ENCODE results near the gene RFESD. TPM values are rescaled to one million over a fixed set of nuclear protein-coding genes. Genes with fewer than 3 reads are reported as not detected.

The RFESD gene
- polyA plus RNA-seq (ENCODE audit: insufficient read depth in 1 of 5, insufficient read length in 5 of 5, low replicate concordance in 1 of 5): 1 to 10 TPM; 3.4 to 9.7 (median 4.6) TPM
- long read RNA-seq, donor 1, partial matches to known transcripts: 0 of 3 reads
- long read RNA-seq, donor 1, other reads (novel, unspliced or antisense): 0 of 3 reads
- long read RNA-seq, donor 2, partial matches to known transcripts: 0 of 3 reads
- long read RNA-seq, donor 2, other reads (novel, unspliced or antisense): 0 of 3 reads
- long read RNA-seq, donor 3, partial matches to known transcripts: 0 of 2 reads
- long read RNA-seq, donor 3, other reads (novel, unspliced or antisense): 0 of 2 reads
- long read RNA-seq, donor 4, partial matches to known transcripts: 0 of 2 reads
- long read RNA-seq, donor 4, other reads (novel, unspliced or antisense): 0 of 2 reads
- long read RNA-seq, donor 5: 0 reads
- long read RNA-seq, donor 6, partial matches to known transcripts: 0 of 3 reads
- long read RNA-seq, donor 6, other reads (novel, unspliced or antisense): 0 of 3 reads
- long read RNA-seq, donor 7: 0 reads
- long read RNA-seq, donor 8, partial matches to known transcripts: 0 of 1 reads
- long read RNA-seq, donor 8, other reads (novel, unspliced or antisense): 0 of 1 reads

DNA sequence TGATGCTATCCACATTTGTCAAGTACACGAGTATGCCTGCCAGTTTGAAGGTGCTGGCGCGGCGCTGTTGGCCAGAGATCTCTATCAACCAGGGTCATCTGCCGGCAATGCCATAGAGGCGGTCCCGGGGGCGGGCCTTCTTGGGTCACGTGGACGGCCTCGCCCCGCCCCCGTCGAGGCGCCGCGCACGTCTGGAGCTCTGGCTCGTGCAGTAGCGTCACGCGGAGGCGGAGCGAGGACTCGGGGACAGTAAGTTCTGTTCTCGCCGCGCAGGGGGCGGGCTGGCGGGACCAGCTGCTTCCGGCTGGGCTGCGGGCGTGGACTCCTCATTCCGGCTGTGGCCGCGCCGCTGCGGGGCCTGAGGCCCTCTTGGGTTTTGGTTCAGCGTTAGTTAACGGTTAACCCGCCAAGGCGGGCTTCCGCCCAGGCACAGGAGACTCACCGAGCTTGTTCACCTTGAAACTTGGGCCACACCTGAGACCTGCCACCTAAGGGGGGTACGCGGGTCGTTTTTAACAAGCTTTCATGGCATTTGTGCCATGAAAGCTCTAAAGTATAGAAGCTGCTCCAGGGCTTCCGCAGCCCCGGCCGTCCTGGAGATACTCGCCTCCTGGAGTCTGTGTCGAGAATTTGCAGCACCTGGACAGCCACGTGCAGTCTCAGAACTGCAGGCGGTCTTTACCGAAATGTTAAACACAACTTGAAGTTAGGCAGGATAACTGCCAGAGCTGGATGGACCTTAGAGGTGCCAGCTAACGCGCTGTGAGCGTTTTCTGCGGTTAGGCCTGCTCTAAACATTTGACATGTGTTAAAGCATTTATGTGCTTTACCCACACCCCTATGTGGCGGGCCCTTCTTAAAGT lies at the start of gene RFESD:
Gene RFESD (plus strand): TSS at position 209 of the 863 bp plus-strand sequence. CDS start 5,495 bp downstream, outside the sequence.
- DNase-seq: peak; percentile 94

- no peak for DNase-seq
These were observed 47.3 kb upstream of the RFESD start for GRCh38 chr5:95599252-95599651.

DNA sequence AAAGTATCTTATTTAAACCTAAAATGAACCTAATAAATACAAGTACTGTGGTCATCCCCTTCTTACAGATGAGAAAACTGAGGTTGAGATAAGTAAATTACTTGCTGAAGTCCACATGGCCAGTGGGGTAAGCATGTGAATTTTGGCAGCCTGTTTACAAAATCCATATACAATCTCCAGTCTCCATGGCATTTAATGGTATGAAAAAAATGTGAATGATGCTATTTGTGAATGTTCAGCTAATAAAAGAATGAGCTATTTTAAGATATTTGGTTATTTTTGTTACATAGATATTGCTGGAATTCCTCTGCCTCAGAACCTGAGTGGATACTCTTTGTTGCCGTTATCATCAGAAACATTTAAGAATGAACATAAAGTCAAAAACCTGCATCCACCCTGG lies 46.0 kb upstream of the RFESD start:
- no peak for DNase-seq

GRCh38 chr5:95605786-95606185 lies 40.8 kb upstream of the RFESD start:
- DNase-seq: no peak

GRCh38 chr5:95606419-95606818 lies 40.2 kb upstream of the RFESD start:
- no peak for DNase-seq

GRCh38 chr5:95609711-95610110 lies 36.9 kb upstream of the RFESD start:
- DNase-seq: no peak

- DNase-seq: no peak
These were observed 36.0 kb upstream of the RFESD start for GRCh38 chr5:95610546-95610945.

DNA sequence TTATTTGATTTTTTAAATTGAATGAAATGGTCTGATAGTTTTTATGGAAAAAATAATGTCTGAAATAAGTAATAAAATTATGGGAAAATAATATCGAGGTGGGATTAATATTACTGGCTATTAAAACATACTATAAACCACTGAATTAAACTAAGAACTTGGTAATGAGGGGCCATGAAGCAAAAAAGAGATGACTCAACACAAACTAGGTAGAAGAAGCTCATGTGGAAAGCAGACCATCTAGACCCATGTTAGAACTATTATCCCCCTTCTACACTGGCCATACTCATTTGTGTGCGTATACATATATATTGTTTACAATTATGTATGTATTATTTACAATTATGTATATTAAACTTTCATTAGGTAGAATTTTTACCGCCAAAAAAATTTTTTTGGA lies 35.2 kb upstream of the RFESD start:
- no peak for DNase-seq

DNA sequence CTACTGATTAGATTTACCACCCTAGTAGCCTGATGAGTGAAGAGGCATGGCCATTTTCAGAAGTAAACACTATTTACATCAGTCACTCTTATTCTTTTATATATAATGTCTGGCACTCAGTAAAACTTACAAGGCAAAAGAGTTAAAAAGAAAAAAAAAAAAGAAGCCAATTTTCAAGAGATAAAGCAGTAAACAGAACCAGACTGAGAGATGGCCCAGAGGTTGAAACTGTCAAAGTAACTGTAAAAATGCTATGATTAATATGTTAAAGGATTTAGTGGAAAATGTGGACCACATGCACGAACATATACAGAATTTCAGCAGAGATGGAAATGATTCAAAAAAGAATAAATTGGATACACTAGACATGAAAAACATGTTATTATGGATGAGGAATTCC lies 33.1 kb upstream of the RFESD start:
- DNase-seq: no peak

GRCh38 chr5:95615164-95615467 lies 31.5 kb upstream of the RFESD start:
- no peak for DNase-seq

- no peak for DNase-seq
These were observed 29.5 kb upstream of the RFESD start for GRCh38 chr5:95617057-95617456.

DNA sequence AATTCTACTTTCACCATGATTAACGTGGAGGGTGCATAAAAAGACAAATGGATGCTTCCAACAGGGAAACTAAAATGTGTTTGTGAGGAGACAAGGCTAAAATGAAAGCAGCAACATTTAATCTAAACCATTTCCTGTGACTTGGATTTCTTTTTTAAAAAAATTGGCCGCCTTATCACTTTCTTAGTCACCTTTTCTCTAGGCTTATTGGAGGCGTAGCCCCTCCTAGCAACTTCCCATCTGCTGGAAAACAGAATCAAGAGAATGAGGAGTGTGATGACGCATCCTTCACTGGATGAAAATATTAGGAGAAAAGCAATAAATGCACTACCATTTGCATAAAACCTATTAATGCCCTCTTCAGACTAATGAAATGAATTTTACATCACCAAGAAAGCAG lies 27.5 kb upstream of the RFESD start:
- no peak for DNase-seq

DNA sequence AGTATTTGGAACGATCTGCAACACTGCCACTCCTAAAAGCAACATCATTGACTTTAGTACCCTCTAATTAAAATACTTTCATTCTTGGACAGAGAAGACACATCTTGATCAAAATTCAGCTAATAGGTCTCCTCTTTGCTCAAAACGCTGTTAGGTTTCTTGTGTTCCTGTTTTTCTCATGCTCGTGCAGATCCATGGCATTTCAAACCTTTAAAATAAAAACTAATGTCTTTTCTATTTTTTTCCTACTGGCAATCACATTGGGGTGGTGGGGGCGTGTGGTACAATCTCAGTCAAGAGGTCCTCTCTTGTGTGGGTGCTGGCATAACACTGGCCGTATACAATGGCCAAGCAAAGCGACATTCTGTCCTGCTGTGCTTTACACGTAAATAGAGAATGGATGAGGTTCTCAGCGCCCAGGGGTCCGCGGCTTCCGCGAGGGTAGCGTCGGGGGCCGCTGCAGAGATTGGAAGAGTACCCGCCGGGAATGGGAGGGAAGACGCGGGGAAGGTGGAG lies 27.0 kb upstream of the RFESD start:
- no peak for DNase-seq

DNA sequence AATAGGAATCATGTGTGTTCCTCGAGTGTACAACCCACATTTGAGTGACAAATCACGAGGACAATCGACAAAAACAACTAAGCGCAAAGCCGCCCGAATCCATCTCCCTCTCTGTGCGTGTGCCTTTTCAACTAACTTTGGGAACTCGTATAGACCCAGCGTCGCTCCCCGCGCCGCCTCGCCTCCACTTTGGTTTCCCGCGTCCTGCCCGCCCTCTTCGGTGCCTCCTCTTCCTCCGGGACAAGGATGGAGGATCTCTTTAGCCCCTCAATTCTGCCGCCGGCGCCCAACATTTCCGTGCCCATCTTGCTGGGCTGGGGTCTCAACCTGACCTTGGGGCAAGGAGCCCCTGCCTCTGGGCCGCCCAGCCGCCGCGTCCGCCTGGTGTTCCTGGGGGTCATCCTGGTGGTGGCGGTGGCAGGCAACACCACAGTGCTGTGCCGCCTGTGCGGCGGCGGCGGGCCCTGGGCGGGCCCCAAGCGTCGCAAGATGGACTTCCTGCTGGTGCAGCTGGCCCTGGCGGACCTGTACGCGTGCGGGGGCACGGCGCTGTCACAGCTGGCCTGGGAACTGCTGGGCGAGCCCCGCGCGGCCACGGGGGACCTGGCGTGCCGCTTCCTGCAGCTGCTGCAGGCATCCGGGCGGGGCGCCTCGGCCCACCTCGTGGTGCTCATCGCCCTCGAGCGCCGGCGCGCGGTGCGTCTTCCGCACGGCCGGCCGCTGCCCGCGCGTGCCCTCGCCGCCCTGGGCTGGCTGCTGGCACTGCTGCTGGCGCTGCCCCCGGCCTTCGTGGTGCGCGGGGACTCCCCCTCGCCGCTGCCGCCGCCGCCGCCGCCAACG lies 26.3 kb upstream of the RFESD start, which contains the start of gene GPR150:
Gene GPR150 (plus strand): TSS at position 58 of the 840 bp plus-strand sequence. CDS start 189 bp downstream, at position 247.
- DNase-seq: peak in 1 of 2 donors; percentile 27

DNA sequence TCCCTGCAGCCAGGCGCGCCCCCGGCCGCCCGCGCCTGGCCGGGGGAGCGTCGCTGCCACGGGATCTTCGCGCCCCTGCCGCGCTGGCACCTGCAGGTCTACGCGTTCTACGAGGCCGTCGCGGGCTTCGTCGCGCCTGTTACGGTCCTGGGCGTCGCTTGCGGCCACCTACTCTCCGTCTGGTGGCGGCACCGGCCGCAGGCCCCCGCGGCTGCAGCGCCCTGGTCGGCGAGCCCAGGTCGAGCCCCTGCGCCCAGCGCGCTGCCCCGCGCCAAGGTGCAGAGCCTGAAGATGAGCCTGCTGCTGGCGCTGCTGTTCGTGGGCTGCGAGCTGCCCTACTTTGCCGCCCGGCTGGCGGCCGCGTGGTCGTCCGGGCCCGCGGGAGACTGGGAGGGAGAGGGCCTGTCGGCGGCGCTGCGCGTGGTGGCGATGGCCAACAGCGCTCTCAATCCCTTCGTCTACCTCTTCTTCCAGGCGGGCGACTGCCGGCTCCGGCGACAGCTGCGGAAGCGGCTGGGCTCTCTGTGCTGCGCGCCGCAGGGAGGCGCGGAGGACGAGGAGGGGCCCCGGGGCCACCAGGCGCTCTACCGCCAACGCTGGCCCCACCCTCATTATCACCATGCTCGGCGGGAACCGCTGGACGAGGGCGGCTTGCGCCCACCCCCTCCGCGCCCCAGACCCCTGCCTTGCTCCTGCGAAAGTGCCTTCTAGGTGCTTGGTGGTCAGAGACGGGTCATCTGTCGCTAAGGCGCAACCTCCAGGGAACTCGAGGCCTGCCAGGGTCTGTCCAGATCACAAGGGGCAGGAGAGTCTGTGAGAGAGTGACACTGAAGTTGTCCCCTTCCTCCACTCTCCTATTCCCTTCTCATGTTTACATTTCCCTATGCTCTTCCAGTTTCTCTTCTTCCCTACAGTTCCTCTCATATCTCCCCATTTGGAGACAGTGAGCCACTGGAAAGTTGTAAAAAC lies 25.4 kb upstream of the RFESD start:
- no peak for DNase-seq

GRCh38 chr5:95621839-95622629 lies 24.5 kb upstream of the RFESD start:
- DNase-seq: no peak

GRCh38 chr5:95623706-95624105 lies 22.9 kb upstream of the RFESD start:
- no peak for DNase-seq

DNA sequence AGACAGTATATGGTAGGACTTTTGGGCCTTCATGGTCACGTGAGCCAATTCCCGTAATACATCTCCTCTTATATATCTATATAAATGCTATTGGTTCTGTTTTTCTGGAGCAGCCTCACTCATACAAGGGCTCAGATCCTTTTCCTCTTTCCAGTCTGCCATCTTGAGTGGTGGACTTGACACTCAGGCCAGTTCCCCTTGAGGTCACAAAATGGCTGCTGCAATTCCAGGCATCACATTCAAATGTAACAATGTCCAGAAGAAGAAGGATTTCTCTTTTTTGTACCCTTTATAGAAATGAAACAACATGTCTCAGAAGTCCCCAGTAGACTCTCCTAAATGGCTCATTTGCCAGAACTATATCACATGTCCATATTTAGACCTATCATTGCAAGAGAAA lies 22.2 kb upstream of the RFESD start:
- DNase-seq: no peak

- no peak for DNase-seq
These were observed 19.9 kb upstream of the RFESD start for GRCh38 chr5:95626701-95627100.
